PC-3 (cell line): Measurements from ENCODE around the gene SUGCT. TPM values are rescaled to one million over a fixed set of nuclear protein-coding genes. Genes with fewer than 3 reads are reported as not detected.

Source experiments
- ATAC-seq: fragments of 200-7000 bp; cut with Tn5 transposase; 2 replicates; pipeline ENCODE4 v1.9.1; 2020; ENCODE audit warnings: mild to moderate bottlenecking, moderate library complexity
- BruUV-seq: library from RNA; stranded (reverse); fragments of 400-500 nt; replicated peaks from 2 replicates; lab custom pipeline; 2021; lab: Mats Ljungman, UMichigan
- CTCF ChIA-PET: fragments of 300-600 bp; sonication (Branson Sonifier 250); formaldehyde crosslinking; loops from one replicate; lab custom pipeline; 2022; ENCODE audit warnings: antibody characterized with exemption; lab: Charles Lee
- POLR2A ChIA-PET: fragments of 300-600 bp; sonication (Branson Sonifier 250); formaldehyde crosslinking; loops from one replicate; lab custom pipeline; 2022; ENCODE audit warnings: antibody characterized with exemption; ENCODE audit not compliant: unreplicated experiment; lab: Charles Lee
- DNase-seq: peaks from one replicate; pipeline ENCODE4 v3.0.0-alpha.2; 2015
- H2AFZ ChIP-seq: fragments of 300-600 bp; sonication (generic); 2 replicates; pipeline ENCODE4 v1.6.0; 2016; ENCODE audit warnings: antibody characterized with exemption, low read length
- H3F3A ChIP-seq: fragments of 300-600 bp; sonication (generic); one replicate; pipeline ENCODE4 v1.6.0; 2017; ENCODE audit warnings: antibody characterized with exemption, low read length, control low read depth, mild to moderate bottlenecking; ENCODE audit not compliant: unreplicated experiment
- H3K27ac ChIP-seq: fragments of 300-600 bp; sonication (generic); 2 replicates; pipeline ENCODE4 v1.5.1; 2016; ENCODE audit warnings: mild to moderate bottlenecking, low read length
- H3K27me3 ChIP-seq: fragments of 300-600 bp; sonication (generic); 2 replicates; pipeline ENCODE4 v1.6.1; 2016; ENCODE audit warnings: low read length, mixed read lengths
- H3K36me3 ChIP-seq: fragments of 300-600 bp; sonication (generic); 2 replicates; pipeline ENCODE4 v1.6.1; 2016; ENCODE audit warnings: low read depth, mixed run types, low read length, mixed read lengths
- H3K4me1 ChIP-seq: fragments of 300-600 bp; sonication (generic); 2 replicates; pipeline ENCODE4 v1.5.1; 2016; ENCODE audit warnings: low read length; ENCODE audit not compliant: insufficient read depth
- H3K4me2 ChIP-seq: fragments of 300-600 bp; sonication (generic); 2 replicates; pipeline ENCODE4 v1.6.0; 2016; ENCODE audit warnings: low read length
- H3K4me3 ChIP-seq: fragments of 300-600 bp; sonication (generic); 2 replicates; pipeline ENCODE4 v1.5.1; 2016; ENCODE audit warnings: mild to moderate bottlenecking, low read length, mixed read lengths
- H3K79me2 ChIP-seq: fragments of 300-600 bp; sonication (generic); 2 replicates; pipeline ENCODE4 v1.6.1; 2017; ENCODE audit warnings: low read length, mixed read lengths
- H3K9ac ChIP-seq: fragments of 300-600 bp; sonication (generic); 2 replicates; pipeline ENCODE4 v1.6.0; 2016; ENCODE audit warnings: mild to moderate bottlenecking, low read length
- H3K9me2 ChIP-seq: fragments of 300-600 bp; sonication (generic); replicated peaks from 2 replicates; pipeline ENCODE4 v1.6.1; 2016; ENCODE audit warnings: mixed run types, low read length, mixed read lengths
- H3K9me3 ChIP-seq: fragments of 300-600 bp; sonication (generic); 2 replicates; pipeline ENCODE4 v1.6.1; 2016; ENCODE audit warnings: low read length, mixed read lengths
- H4K20me1 ChIP-seq: fragments of 300-600 bp; sonication (generic); 2 replicates; pipeline ENCODE4 v1.6.1; 2016; ENCODE audit warnings: low read length, mixed read lengths
- EZH2 ChIP-seq: fragments of 300-600 bp; sonication (generic); IDR thresholded peaks from one replicate; pipeline ENCODE4 v1.6.1; 2017; ENCODE audit warnings: antibody characterized with exemption, mild to moderate bottlenecking, low read length; ENCODE audit not compliant: unreplicated experiment
- EZH2phosphoT487 ChIP-seq: fragments of 300-600 bp; sonication (generic); IDR thresholded peaks from 2 replicates; pipeline ENCODE4 v1.6.1; 2018; ENCODE audit warnings: mild to moderate bottlenecking, antibody characterized with exemption, low read length, borderline replicate concordance
- intact Hi-C: fragments of 100-400 bp; cut with micrococcal nuclease; formaldehyde crosslinking; loops from 2 replicates; pipeline ENCODE4 v1.9.0; 2023
- total RNA-seq: library from RNA; depleted of rRNA; stranded (reverse); fragments of >200 nt; gene quantifications from 2 replicates; pipeline ENCODE4 v1.2.3, GENCODE V29; 2014
- TF ChIP-seq, protein P1 (sequence below): fragments of 300-600 bp; sonication (generic); conservative IDR thresholded peaks from 2 replicates; pipeline ENCODE4 v1.5.1; 2017; ENCODE audit warnings: antibody characterized with exemption, low read depth, mild to moderate bottlenecking, low read length

The SUGCT gene
- total RNA-seq, 1 experiment from 2014 or later: 2.9 TPM

GRCh38 chr7:40093631-40094350 is 41.0 kb upstream of the SUGCT start:
- intact Hi-C loops: no loop called here
- ChIA-PET POLR2A (no interaction called here), CTCF (no interaction called here)

DNA sequence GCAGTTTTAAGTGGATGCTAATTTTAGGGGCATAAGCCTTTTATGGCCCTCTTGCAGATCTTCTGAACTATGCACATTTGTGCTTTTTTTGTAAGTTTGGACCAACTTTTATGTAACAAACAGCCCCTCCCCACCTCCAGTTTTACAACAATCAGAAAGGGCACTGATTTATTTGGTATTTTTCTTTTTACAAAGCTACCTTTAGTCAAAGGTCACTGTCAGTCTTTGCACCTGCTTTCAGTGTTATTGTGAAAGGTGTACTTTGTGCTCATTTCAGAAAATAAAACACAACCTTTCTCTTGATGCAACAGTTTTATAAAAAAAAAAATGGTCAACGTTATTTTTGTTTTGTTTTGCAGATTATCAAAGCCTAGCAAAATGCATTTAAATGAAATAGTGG is 39.6 kb upstream of the SUGCT start:
- Histone ChIP-seq H3K4me1 (no peaks in the 10 kb centered on the region), H3K9me3 (no peaks in the 10 kb centered on the region), H3K4me3 (no peak overlapping the region), H3K36me3 (peaks cover 19% of the 10 kb centered on the region; the same call in 1 of the 2 replicates), H3K79me2 (no peaks in the 10 kb centered on the region), H3K9ac (no peak overlapping the region), H4K20me1 (no peaks in the 10 kb centered on the region), H3K9me2 (no peaks in the 10 kb centered on the region), H3K27me3 (no peaks in the 10 kb centered on the region), H2AFZ (no peak overlapping the region), H3F3A (no peaks in the 10 kb centered on the region), H3K27ac (no peak overlapping the region), H3K4me2 (no peak overlapping the region)
- ChIA-PET POLR2A (no interaction called here), CTCF (no interaction called here)
- no TSS peak for BruUV-seq
- intact Hi-C loops: no loop called here
- TF ChIP-seq EZH2 (no peak), EZH2phosphoT487 (no peak)
- TF ChIP-seq, protein P1, sequence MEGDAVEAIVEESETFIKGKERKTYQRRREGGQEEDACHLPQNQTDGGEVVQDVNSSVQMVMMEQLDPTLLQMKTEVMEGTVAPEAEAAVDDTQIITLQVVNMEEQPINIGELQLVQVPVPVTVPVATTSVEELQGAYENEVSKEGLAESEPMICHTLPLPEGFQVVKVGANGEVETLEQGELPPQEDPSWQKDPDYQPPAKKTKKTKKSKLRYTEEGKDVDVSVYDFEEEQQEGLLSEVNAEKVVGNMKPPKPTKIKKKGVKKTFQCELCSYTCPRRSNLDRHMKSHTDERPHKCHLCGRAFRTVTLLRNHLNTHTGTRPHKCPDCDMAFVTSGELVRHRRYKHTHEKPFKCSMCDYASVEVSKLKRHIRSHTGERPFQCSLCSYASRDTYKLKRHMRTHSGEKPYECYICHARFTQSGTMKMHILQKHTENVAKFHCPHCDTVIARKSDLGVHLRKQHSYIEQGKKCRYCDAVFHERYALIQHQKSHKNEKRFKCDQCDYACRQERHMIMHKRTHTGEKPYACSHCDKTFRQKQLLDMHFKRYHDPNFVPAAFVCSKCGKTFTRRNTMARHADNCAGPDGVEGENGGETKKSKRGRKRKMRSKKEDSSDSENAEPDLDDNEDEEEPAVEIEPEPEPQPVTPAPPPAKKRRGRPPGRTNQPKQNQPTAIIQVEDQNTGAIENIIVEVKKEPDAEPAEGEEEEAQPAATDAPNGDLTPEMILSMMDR: no peak
- ATAC-seq (no peak), DNase-seq (no peak)

More at GRCh38 chr7:40093631-40094350, 41.0 kb upstream of the SUGCT start:
- peaks cover 19% of the 10 kb centered on the region; the same call in 1 of the 2 replicates for H3K36me3 ChIP-seq
- no peak overlapping the region for H3K4me3 ChIP-seq
- no peaks in the 10 kb centered on the region for H3F3A ChIP-seq
- TF ChIP-seq EZH2phosphoT487 (no peak), EZH2 (no peak)
- TF ChIP-seq, protein P1: no peak
- no peaks in the 10 kb centered on the region for H3K4me1 ChIP-seq
- no peak overlapping the region for H3K4me2 ChIP-seq
- H4K20me1 ChIP-seq: no peaks in the 10 kb centered on the region
- ATAC-seq (no peak), DNase-seq (no peak)
- H3K9ac ChIP-seq: no peak overlapping the region
- H3K27ac ChIP-seq: no peak overlapping the region
- H3K79me2 ChIP-seq: no peaks in the 10 kb centered on the region
- H3K9me2 ChIP-seq: no peaks in the 10 kb centered on the region
- H2AFZ ChIP-seq: no peak overlapping the region
- BruUV-seq: no TSS peak
- no peaks in the 10 kb centered on the region for H3K9me3 ChIP-seq
- H3K27me3 ChIP-seq: no peaks in the 10 kb centered on the region

GRCh38 chr7:40095695-40096327 is 39.0 kb upstream of the SUGCT start:
- intact Hi-C loops: no loop called here
- ChIA-PET CTCF (no interaction called here), POLR2A (no interaction called here)
- Histone ChIP-seq H3K27ac (no peak overlapping the region), H4K20me1 (no peaks in the 10 kb centered on the region), H3K4me3 (no peak overlapping the region), H3K9me2 (no peaks in the 10 kb centered on the region), H3K36me3 (peaks cover 19% of the 10 kb centered on the region; the same call in 1 of the 2 replicates), H3K9ac (no peak overlapping the region), H3K9me3 (no peaks in the 10 kb centered on the region), H3K4me2 (no peak overlapping the region), H3K27me3 (no peaks in the 10 kb centered on the region), H3K4me1 (no peaks in the 10 kb centered on the region), H3F3A (no peaks in the 10 kb centered on the region), H2AFZ (no peak overlapping the region), H3K79me2 (no peaks in the 10 kb centered on the region)
- no peak for ATAC-seq
- no peak for DNase-seq
- BruUV-seq: no TSS peak
- TF ChIP-seq EZH2phosphoT487 (no peak), EZH2 (no peak)
- TF ChIP-seq, protein P1: no peak
